BJ (cell line): ENCODE results near the gene RBM4B. TPM values are rescaled to one million over a fixed set of nuclear protein-coding genes. Genes with fewer than 3 reads are reported as not detected.

Experiments used
- CTCF ChIA-PET: fragments of 350-600 bp; formaldehyde crosslinking; extraction: SDS; loops from one replicate; lab custom pipeline; 2021; ENCODE audit warnings: antibody characterized with exemption, inconsistent platforms; lab: Yijun Ruan, JAX
- POLR2A ChIA-PET: fragments of 300-600 bp; sonication (Branson Sonifier 250); formaldehyde crosslinking; extraction: SDS; loops from one replicate; lab custom pipeline; 2021; ENCODE audit warnings: antibody characterized with exemption; lab: Charles Lee
- DNase-seq: peaks from one replicate; pipeline ENCODE4 v3.0.0-alpha.2; 2011; ENCODE audit warnings: low read depth
- H3K27me3 ChIP-seq: 2 replicates; pipeline ENCODE4 v1.6.0; 2011; ENCODE audit warnings: low read length; ENCODE audit not compliant: control insufficient read depth, insufficient read depth
- H3K36me3 ChIP-seq: 2 replicates; pipeline ENCODE4 v1.5.1; 2011; ENCODE audit warnings: low read length; ENCODE audit not compliant: control insufficient read depth, insufficient read depth
- H3K4me3 ChIP-seq: 2 replicates; pipeline ENCODE4 v1.5.1; 2011; ENCODE audit warnings: low read depth, mild to moderate bottlenecking, control low read depth, low read length
- CTCF ChIP-seq: IDR thresholded peaks from 2 replicates; pipeline ENCODE4 v1.5.1; 2011; ENCODE audit warnings: low read depth, mild to moderate bottlenecking, control low read depth, inconsistent platforms, low read length, moderate library complexity; ENCODE audit not compliant: insufficient read depth
- polyA plus RNA-seq: library from polyadenylated mRNA; depleted of rRNA; stranded (reverse); fragments of >200 nt; gene quantifications from 2 replicates; pipeline ENCODE4 v1.2.3, GENCODE V29; 2011

The RBM4B gene
- polyA plus RNA-seq, 1 experiment: 26.7 TPM

- POLR2A ChIA-PET: no interaction called here
- no peaks in the 10 kb centered on the region for H3K27me3 ChIP-seq
- CTCF ChIA-PET: interaction anchor here (1.3 kb wide), 2 partner anchors 10 to 17 kb away, joined by 3 read pairs; no protein-coding TSS in a partner anchor
- DNase-seq: no peak
- TF ChIP-seq CTCF: no peak
- no peak overlapping the region for H3K4me3 ChIP-seq
- peaks cover 42% of the 10 kb centered on the region for H3K36me3 ChIP-seq
These were observed 49.6 kb downstream of the RBM4B start for GRCh38 chr11:66628061-66628603.

- DNase-seq: no peak
- TF ChIP-seq CTCF: no peak
- H3K4me3 ChIP-seq: no peak overlapping the region
- ChIA-PET POLR2A (no interaction called here), CTCF (interaction anchor here (1.0 to 1.3 kb wide), 2 partner anchors 10 to 16 kb away, joined by 3 to 4 read pairs; no protein-coding TSS in a partner anchor)
- no peaks in the 10 kb centered on the region for H3K27me3 ChIP-seq
- H3K36me3 ChIP-seq: peaks cover 45% of the 10 kb centered on the region
These were observed 50.8 kb downstream of the RBM4B start for GRCh38 chr11:66626926-66627325.

- H3K36me3 ChIP-seq: peaks cover 45% of the 10 kb centered on the region
- no peak overlapping the region for H3K4me3 ChIP-seq
- H3K27me3 ChIP-seq: no peaks in the 10 kb centered on the region
- ChIA-PET CTCF (no interaction called here), POLR2A (no interaction called here)
- TF ChIP-seq CTCF: no peak
- no peak for DNase-seq
These were observed 51.3 kb downstream of the RBM4B start for GRCh38 chr11:66626382-66626781.

- Histone ChIP-seq H3K4me3 (no peak overlapping the region), H3K27me3 (no peaks in the 10 kb centered on the region), H3K36me3 (peaks cover 45% of the 10 kb centered on the region)
- ChIA-PET CTCF (no interaction called here), POLR2A (no interaction called here)
- no peak for DNase-seq
- no peak for TF ChIP-seq CTCF
These were observed 51.9 kb downstream of the RBM4B start for GRCh38 chr11:66625752-66626149.

GRCh38 chr11:66625041-66625751 lies 52.5 kb downstream of the RBM4B start:
- Histone ChIP-seq H3K36me3 (peaks cover 45% of the 10 kb centered on the region), H3K27me3 (no peaks in the 10 kb centered on the region), H3K4me3 (no peak overlapping the region)
- POLR2A ChIA-PET: no interaction called here
- no peak for TF ChIP-seq CTCF
- DNase-seq: no peak
- CTCF ChIA-PET: interaction anchor here (1.5 kb wide), 1 partner anchor 13 kb away, joined by 7 read pairs; the partner anchor contains the start of gene RBM4
